ENCODE data around the gene AKR1C8. TPM values are rescaled to one million over a fixed set of nuclear protein-coding genes. Genes with fewer than 3 reads are reported as not detected.

Gene AKR1C8
- total and polyA plus RNA-seq, 2 of the 13 experiments (the other 11 are each of a cell fraction or from before 2014, with no cell fraction given) = 0.12 TPM; not detected in 1

DNA sequence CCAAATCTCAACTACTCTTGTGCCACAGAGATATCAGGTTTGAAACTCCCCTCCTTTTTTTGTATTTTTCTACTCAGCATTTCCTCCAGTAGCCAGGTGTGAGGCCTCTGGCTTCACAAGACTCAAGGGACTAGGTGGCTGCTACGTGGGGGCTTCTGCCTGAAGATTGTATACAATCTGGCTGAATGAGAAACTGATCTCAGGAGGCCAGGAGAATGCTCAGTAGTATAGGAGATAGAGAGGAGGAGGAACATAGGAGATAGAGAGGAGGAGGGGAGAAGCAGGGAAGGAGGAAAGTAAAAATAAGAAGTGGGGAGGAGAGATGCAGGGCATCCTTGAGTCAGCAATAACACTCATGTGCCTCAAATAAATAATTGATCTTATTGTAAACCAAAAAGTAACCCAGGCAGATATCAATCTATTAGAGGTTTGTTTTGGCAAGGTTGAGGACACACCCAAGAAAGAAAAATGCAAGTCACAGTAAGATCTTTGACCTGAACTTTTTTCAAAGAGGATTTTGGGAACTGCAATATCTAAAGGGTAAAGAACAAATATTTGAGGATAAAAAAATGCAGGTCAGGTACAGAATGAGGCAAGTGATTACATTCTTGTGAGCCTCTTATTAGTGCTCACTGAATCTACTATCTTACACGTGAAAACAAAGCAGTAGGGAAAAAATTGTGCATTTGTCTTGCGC is 36.8 kb downstream of the AKR1C8 start (continued):
- TF ChIP-seq, protein P1, sequence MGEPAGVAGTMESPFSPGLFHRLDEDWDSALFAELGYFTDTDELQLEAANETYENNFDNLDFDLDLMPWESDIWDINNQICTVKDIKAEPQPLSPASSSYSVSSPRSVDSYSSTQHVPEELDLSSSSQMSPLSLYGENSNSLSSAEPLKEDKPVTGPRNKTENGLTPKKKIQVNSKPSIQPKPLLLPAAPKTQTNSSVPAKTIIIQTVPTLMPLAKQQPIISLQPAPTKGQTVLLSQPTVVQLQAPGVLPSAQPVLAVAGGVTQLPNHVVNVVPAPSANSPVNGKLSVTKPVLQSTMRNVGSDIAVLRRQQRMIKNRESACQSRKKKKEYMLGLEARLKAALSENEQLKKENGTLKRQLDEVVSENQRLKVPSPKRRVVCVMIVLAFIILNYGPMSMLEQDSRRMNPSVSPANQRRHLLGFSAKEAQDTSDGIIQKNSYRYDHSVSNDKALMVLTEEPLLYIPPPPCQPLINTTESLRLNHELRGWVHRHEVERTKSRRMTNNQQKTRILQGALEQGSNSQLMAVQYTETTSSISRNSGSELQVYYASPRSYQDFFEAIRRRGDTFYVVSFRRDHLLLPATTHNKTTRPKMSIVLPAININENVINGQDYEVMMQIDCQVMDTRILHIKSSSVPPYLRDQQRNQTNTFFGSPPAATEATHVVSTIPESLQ (CRISPR knock-in tag; conservative IDR thresholded peaks at IDR 0.05) = no peak
- TF ChIP-seq ZNF547 (CRISPR knock-in tag; IDR thresholded peaks at IDR 0.05) (no peak), NCOA1 (CRISPR knock-in tag; IDR thresholded peaks at IDR 0.05) (no peak), MLLT10 (CRISPR knock-in tag; IDR thresholded peaks at IDR 0.05) (no peak), THYN1 (CRISPR knock-in tag; IDR thresholded peaks at IDR 0.05; ENCODE audit: borderline replicate concordance, low read depth) (no peak), FOSL2 (CRISPR knock-in tag; IDR thresholded peaks at IDR 0.05) (no peak), FOXA1 (IDR thresholded peaks at IDR 0.05) (no peak), FOXA1 (CRISPR knock-in tag; IDR thresholded peaks at IDR 0.05) (peak; percentile 66), ZNF460 (CRISPR knock-in tag; IDR thresholded peaks at IDR 0.05; ENCODE audit: borderline replicate concordance) (no peak), U2AF2 (IDR thresholded peaks at IDR 0.05; ENCODE audit: low read depth, low read length) (no peak), TOE1 (CRISPR knock-in tag; IDR thresholded peaks at IDR 0.05) (no peak), CEBPG (CRISPR knock-in tag; IDR thresholded peaks at IDR 0.05) (peak; percentile 77), RFXANK (CRISPR knock-in tag; IDR thresholded peaks at IDR 0.05) (no peak), ZNF75D (CRISPR knock-in tag; IDR thresholded peaks at IDR 0.05; ENCODE audit: borderline replicate concordance) (no peak), RFX5 (IDR thresholded peaks at IDR 0.05; ENCODE audit: low read depth, low read length) (no peak), ZNF34 (CRISPR knock-in tag; IDR thresholded peaks at IDR 0.05; ENCODE audit: borderline replicate concordance) (no peak), ZNF430 (CRISPR knock-in tag; IDR thresholded peaks at IDR 0.05) (no peak), PCBP2 (optimal IDR thresholded peaks at IDR 0.05; ENCODE audit: low read depth, low read length, poor library complexity, severe bottlenecking) (no peak)
- TF ChIP-seq, protein P2, sequence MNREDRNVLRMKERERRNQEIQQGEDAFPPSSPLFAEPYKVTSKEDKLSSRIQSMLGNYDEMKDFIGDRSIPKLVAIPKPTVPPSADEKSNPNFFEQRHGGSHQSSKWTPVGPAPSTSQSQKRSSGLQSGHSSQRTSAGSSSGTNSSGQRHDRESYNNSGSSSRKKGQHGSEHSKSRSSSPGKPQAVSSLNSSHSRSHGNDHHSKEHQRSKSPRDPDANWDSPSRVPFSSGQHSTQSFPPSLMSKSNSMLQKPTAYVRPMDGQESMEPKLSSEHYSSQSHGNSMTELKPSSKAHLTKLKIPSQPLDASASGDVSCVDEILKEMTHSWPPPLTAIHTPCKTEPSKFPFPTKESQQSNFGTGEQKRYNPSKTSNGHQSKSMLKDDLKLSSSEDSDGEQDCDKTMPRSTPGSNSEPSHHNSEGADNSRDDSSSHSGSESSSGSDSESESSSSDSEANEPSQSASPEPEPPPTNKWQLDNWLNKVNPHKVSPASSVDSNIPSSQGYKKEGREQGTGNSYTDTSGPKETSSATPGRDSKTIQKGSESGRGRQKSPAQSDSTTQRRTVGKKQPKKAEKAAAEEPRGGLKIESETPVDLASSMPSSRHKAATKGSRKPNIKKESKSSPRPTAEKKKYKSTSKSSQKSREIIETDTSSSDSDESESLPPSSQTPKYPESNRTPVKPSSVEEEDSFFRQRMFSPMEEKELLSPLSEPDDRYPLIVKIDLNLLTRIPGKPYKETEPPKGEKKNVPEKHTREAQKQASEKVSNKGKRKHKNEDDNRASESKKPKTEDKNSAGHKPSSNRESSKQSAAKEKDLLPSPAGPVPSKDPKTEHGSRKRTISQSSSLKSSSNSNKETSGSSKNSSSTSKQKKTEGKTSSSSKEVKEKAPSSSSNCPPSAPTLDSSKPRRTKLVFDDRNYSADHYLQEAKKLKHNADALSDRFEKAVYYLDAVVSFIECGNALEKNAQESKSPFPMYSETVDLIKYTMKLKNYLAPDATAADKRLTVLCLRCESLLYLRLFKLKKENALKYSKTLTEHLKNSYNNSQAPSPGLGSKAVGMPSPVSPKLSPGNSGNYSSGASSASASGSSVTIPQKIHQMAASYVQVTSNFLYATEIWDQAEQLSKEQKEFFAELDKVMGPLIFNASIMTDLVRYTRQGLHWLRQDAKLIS (CRISPR knock-in tag; IDR thresholded peaks at IDR 0.05) = no peak; the same call in 1 of the 2 replicates
- TF ChIP-seq, protein P3, sequence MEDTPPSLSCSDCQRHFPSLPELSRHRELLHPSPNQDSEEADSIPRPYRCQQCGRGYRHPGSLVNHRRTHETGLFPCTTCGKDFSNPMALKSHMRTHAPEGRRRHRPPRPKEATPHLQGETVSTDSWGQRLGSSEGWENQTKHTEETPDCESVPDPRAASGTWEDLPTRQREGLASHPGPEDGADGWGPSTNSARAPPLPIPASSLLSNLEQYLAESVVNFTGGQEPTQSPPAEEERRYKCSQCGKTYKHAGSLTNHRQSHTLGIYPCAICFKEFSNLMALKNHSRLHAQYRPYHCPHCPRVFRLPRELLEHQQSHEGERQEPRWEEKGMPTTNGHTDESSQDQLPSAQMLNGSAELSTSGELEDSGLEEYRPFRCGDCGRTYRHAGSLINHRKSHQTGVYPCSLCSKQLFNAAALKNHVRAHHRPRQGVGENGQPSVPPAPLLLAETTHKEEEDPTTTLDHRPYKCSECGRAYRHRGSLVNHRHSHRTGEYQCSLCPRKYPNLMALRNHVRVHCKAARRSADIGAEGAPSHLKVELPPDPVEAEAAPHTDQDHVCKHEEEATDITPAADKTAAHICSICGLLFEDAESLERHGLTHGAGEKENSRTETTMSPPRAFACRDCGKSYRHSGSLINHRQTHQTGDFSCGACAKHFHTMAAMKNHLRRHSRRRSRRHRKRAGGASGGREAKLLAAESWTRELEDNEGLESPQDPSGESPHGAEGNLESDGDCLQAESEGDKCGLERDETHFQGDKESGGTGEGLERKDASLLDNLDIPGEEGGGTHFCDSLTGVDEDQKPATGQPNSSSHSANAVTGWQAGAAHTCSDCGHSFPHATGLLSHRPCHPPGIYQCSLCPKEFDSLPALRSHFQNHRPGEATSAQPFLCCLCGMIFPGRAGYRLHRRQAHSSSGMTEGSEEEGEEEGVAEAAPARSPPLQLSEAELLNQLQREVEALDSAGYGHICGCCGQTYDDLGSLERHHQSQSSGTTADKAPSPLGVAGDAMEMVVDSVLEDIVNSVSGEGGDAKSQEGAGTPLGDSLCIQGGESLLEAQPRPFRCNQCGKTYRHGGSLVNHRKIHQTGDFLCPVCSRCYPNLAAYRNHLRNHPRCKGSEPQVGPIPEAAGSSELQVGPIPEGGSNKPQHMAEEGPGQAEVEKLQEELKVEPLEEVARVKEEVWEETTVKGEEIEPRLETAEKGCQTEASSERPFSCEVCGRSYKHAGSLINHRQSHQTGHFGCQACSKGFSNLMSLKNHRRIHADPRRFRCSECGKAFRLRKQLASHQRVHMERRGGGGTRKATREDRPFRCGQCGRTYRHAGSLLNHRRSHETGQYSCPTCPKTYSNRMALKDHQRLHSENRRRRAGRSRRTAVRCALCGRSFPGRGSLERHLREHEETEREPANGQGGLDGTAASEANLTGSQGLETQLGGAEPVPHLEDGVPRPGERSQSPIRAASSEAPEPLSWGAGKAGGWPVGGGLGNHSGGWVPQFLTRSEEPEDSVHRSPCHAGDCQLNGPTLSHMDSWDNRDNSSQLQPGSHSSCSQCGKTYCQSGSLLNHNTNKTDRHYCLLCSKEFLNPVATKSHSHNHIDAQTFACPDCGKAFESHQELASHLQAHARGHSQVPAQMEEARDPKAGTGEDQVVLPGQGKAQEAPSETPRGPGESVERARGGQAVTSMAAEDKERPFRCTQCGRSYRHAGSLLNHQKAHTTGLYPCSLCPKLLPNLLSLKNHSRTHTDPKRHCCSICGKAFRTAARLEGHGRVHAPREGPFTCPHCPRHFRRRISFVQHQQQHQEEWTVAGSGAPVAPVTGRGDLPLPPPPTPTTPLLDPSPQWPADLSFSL (CRISPR knock-in tag; IDR thresholded peaks at IDR 0.05) = no peak

Measured in HepG2 (cell line).